H1 (cell line): ENCODE results near the gene NUTM2D. TPM values are rescaled to one million over a fixed set of nuclear protein-coding genes. Genes with fewer than 3 reads are reported as not detected.
"Not testable (repeated sequence)": the region's sequence is repeated elsewhere in the genome, so short reads cannot be mapped to it uniquely, and the experiment has no call there.

ENCODE experiments used
- CTCF ChIA-PET: fragments of 300-600 bp; sonication (Branson Sonifier 250); formaldehyde crosslinking; loops from one replicate; lab custom pipeline; 2021; ENCODE audit not compliant: partially characterized antibody; lab: Charles Lee
- POLR2A ChIA-PET: fragments of 300-600 bp; sonication (Branson Sonifier 250); formaldehyde crosslinking; loops from one replicate; lab custom pipeline; 2021; ENCODE audit warnings: inconsistent platforms; ENCODE audit not compliant: partially characterized antibody; lab: Charles Lee
- DNase-seq, 2 experiments: peaks; one replicate each; pipeline versions ENCODE4 v3.0.0 to v3.0.0-alpha.2; 2010 to 2022; ENCODE audit warnings: low spot score in 2 of 2, low read depth in 1 of 2, mixed read lengths in 1 of 2
- FAIRE-seq: peaks from 2 replicates; lab custom pipeline; 2011; peaks lifted over from hg19 to GRCh38; lab: Jason Lieb, UNC
- H2AFZ ChIP-seq: 2 replicates; pipeline ENCODE4 v1.8.1; 2012; ENCODE audit warnings: low read length, inconsistent platforms
- H2AK5ac ChIP-seq: 2 replicates; pipeline ENCODE4 v1.6.1; 2013; ENCODE audit warnings: low read depth, low read length
- H2BK120ac ChIP-seq: replicated peaks from 2 replicates; pipeline ENCODE3; 2013; ENCODE audit warnings: low read depth, low read length, inconsistent platforms
- H2BK12ac ChIP-seq: 2 replicates; pipeline ENCODE4 v1.6.1; 2013; ENCODE audit warnings: low read depth, low read length
- H2BK15ac ChIP-seq: 2 replicates; pipeline ENCODE4 v1.6.1; 2013; ENCODE audit warnings: low read length
- H2BK20ac ChIP-seq: 2 replicates; pipeline ENCODE4 v1.6.1; 2013; ENCODE audit warnings: low read length
- H2BK5ac ChIP-seq: 2 replicates; pipeline ENCODE4 v1.6.1; 2013; ENCODE audit warnings: low read depth, low read length
- H3K14ac ChIP-seq: 2 replicates; pipeline ENCODE4 v1.6.1; 2013; ENCODE audit warnings: inconsistent platforms; ENCODE audit not compliant: insufficient read length
- H3K18ac ChIP-seq: 2 replicates; pipeline ENCODE4 v1.6.1; 2013; ENCODE audit warnings: low read length; ENCODE audit errors: extremely low read depth
- H3K23ac ChIP-seq: 2 replicates; pipeline ENCODE4 v1.6.1; 2013; ENCODE audit warnings: inconsistent platforms; ENCODE audit not compliant: insufficient read length
- H3K23me2 ChIP-seq: 2 replicates; pipeline ENCODE4 v1.6.1; 2013; ENCODE audit warnings: low read depth, low read length
- H3K27ac ChIP-seq: 2 replicates; pipeline ENCODE4 v1.6.1; 2011; ENCODE audit warnings: low read depth, low read length, inconsistent platforms
- H3K27me3 ChIP-seq, 4 experiments: replicated peaks in 1 of 4; 1 replicate in 1 of 4; 2 replicates in 3 of 4; pipeline versions ENCODE4 v1.6.1 to v1.8.1; 2011 to 2013; ENCODE audit warnings: low read length in 3 of 4, mild to moderate bottlenecking in 3 of 4, inconsistent platforms in 2 of 4, mixed read lengths in 2 of 4, moderate library complexity in 1 of 4; ENCODE audit not compliant: control insufficient read depth in 3 of 4, insufficient read depth in 3 of 4; ENCODE audit errors: extremely low read depth in 1 of 4
- H3K36me3 ChIP-seq, 4 experiments: 2 replicates each; pipeline versions ENCODE4 v1.6.1 to v1.8.1; 2011 to 2013; ENCODE audit warnings: mild to moderate bottlenecking in 4 of 4, low read length in 3 of 4, moderate library complexity in 2 of 4, control low read depth in 1 of 4, inconsistent platforms in 1 of 4; ENCODE audit not compliant: insufficient read depth in 4 of 4, control insufficient read depth in 2 of 4
- H3K4ac ChIP-seq: replicated peaks from 2 replicates; pipeline ENCODE3; 2013; ENCODE audit warnings: low read length, low read depth, mixed read lengths, inconsistent platforms; ENCODE audit not compliant: insufficient read length
- H3K4me1 ChIP-seq, 4 experiments: replicated peaks in 1 of 4; 1 replicate in 1 of 4; 2 replicates in 3 of 4; pipeline versions ENCODE4 v1.6.1 to v1.8.1; 2011 to 2013; ENCODE audit warnings: low read length in 3 of 4, inconsistent platforms in 2 of 4, mixed read lengths in 1 of 4; ENCODE audit not compliant: insufficient read depth in 4 of 4, control insufficient read depth in 3 of 4
- H3K4me2 ChIP-seq, 2 experiments: 2 replicates each; pipeline versions ENCODE4 v1.6.1 to v1.8.1; 2011 to 2013; ENCODE audit warnings: low read depth in 2 of 2, low read length in 2 of 2, control low read depth in 1 of 2, inconsistent platforms in 1 of 2, mild to moderate bottlenecking in 1 of 2; ENCODE audit not compliant: insufficient read depth in 1 of 2
- H3K4me3 ChIP-seq, 4 experiments: fragments of 200-600, 300-600 bp in 1 of 4; sonication (generic), shearing (Covaris generic), sonication (Bioruptor Twin) in 1 of 4; 2 replicates each; pipeline versions ENCODE4 v1.5.1 to v1.8.1; 2011 to 2016; ENCODE audit warnings: low read length in 4 of 4, low read depth in 3 of 4, control low read depth in 2 of 4, inconsistent platforms in 2 of 4, mild to moderate bottlenecking in 2 of 4, mixed read lengths in 1 of 4, moderate library complexity in 1 of 4; ENCODE audit not compliant: insufficient read depth in 2 of 4; ENCODE audit errors: extremely low read depth in 1 of 4
- H3K56ac ChIP-seq: replicated peaks from 2 replicates; pipeline ENCODE3; 2013; ENCODE audit warnings: low read depth, mild to moderate bottlenecking, mixed read lengths, low read length, inconsistent platforms; ENCODE audit not compliant: insufficient read length
- H3K79me1 ChIP-seq: 2 replicates; pipeline ENCODE4 v1.6.1; 2013; ENCODE audit warnings: low read depth, low read length, control low read depth
- H3K79me2 ChIP-seq, 2 experiments: 2 replicates each; pipeline versions ENCODE4 v1.6.1 to v1.8.1; 2012 to 2013; ENCODE audit warnings: low read length in 2 of 2, mild to moderate bottlenecking in 2 of 2, inconsistent platforms in 1 of 2; ENCODE audit not compliant: insufficient read depth in 2 of 2, control insufficient read depth in 1 of 2
- H3K9ac ChIP-seq, 4 experiments: replicated peaks in 1 of 4; 1 replicate in 1 of 4; 2 replicates in 3 of 4; pipeline versions ENCODE4 v1.6.1 to v1.8.1; 2011 to 2013; ENCODE audit warnings: low read depth in 3 of 4, low read length in 3 of 4, control low read depth in 2 of 4, mild to moderate bottlenecking in 2 of 4, moderate library complexity in 2 of 4, inconsistent platforms in 1 of 4; ENCODE audit errors: extremely low read depth in 1 of 4
- H3K9me3 ChIP-seq, 2 experiments: 2 replicates each; pipeline versions ENCODE4 v1.6.1 to v1.8.1; 2012 to 2013; ENCODE audit warnings: mild to moderate bottlenecking in 2 of 2, moderate library complexity in 2 of 2, control low read depth in 1 of 2, inconsistent platforms in 1 of 2, low read depth in 1 of 2, low read length in 1 of 2, mixed read lengths in 1 of 2; ENCODE audit not compliant: insufficient read depth in 2 of 2
- H4K20me1 ChIP-seq, 2 experiments: replicated peaks in 1 of 2; 2 replicates each; pipeline versions ENCODE3 to v1.8.1; 2011 to 2013; ENCODE audit warnings: inconsistent platforms in 2 of 2, low read length in 2 of 2, mild to moderate bottlenecking in 1 of 2; ENCODE audit not compliant: insufficient read depth in 2 of 2, control insufficient read depth in 1 of 2
- H4K5ac ChIP-seq: 2 replicates; pipeline ENCODE4 v1.6.1; 2013; ENCODE audit warnings: low read length, low read depth, mixed read lengths, inconsistent platforms; ENCODE audit not compliant: insufficient read length
- H4K8ac ChIP-seq: 2 replicates; pipeline ENCODE4 v1.8.0; 2013; ENCODE audit warnings: mild to moderate bottlenecking, moderate library complexity, low read length, inconsistent platforms; ENCODE audit not compliant: insufficient read depth; ENCODE audit errors: extremely low read depth
- H4K91ac ChIP-seq: replicated peaks from 2 replicates; pipeline ENCODE3; 2013; ENCODE audit warnings: low read length, mixed read lengths, inconsistent platforms; ENCODE audit not compliant: insufficient read length
- WGBS, 2 experiments: shearing (Covaris generic) in 1 of 2; methylation state at CpG; one replicate each; pipeline versions ENCODE4 v1.1.6 to v1.1.7; 2013 to 2015; ENCODE audit warnings: low lambda C conversion rate in 2 of 2, mixed read lengths in 2 of 2, inconsistent platforms in 1 of 2, low coverage in 1 of 2, missing lambda C conversion rate in 1 of 2; ENCODE audit not compliant: insufficient replicate concordance in 2 of 2, insufficient coverage in 1 of 2, insufficient read length in 1 of 2; ENCODE audit errors: extremely low coverage in 1 of 2, missing lambda C conversion rate in 1 of 2; 5-methylcytosine and 5-hydroxymethylcytosine counted together
- polyA plus RNA-seq, 7 experiments: library from polyadenylated mRNA; depleted of rRNA in 3 of 7; stranded (reverse) in 5 of 7; unstranded in 2 of 7; fragments of >200 nt in 5 of 7; fragments of 200-250 nt in 2 of 7; gene quantifications; 1 replicate in 5 of 7; 2 replicates in 1 of 7; 4 replicates in 1 of 7; pipeline versions ENCODE4 v1.2.1 to v1.2.3, GENCODE V29; 2011 to 2013; ENCODE audit warnings: missing spikeins in 2 of 7, mixed read lengths in 2 of 7
- total RNA-seq: library from RNA; stranded (reverse); fragmentation: NEBNext Ultra II Directional; extraction: Animal tissue kit (Norgen Biotek cat#: 25700); gene quantifications from 2 replicates; pipeline ENCODE4 v1.2.1, GENCODE V29; 2021

NUTM2D gene
- total and polyA plus RNA-seq, 2 of the 8 experiments (the other 6 are each of a cell fraction or from before 2014, with no cell fraction given) = 0.76 to 2.2 TPM

- H2BK12ac ChIP-seq, H3K14ac ChIP-seq, H4K8ac ChIP-seq, H3K4me3 ChIP-seq, H3K27ac ChIP-seq, H4K20me1 ChIP-seq, DNase-seq, H3K4ac ChIP-seq, H3K23me2 ChIP-seq, H3K27me3 ChIP-seq, H4K91ac ChIP-seq, H2BK120ac ChIP-seq, H3K79me1 ChIP-seq, H2BK15ac ChIP-seq, FAIRE-seq, H3K23ac ChIP-seq, H3K36me3 ChIP-seq, H2BK5ac ChIP-seq, H3K4me2 ChIP-seq, H3K9me3 ChIP-seq, H3K9ac ChIP-seq, H3K18ac ChIP-seq, H2AK5ac ChIP-seq, CTCF ChIA-PET, H3K4me1 ChIP-seq, H3K79me2 ChIP-seq, H2AFZ ChIP-seq, H3K56ac ChIP-seq, H2BK20ac ChIP-seq, H4K5ac ChIP-seq, POLR2A ChIA-PET: not testable (repeated sequence)
- 91% methylated on average over 3 of the region's 3 CpGs; no CpG with 5 or more reads in 1 of the 2 experiments for WGBS, 2 experiments
Observed at GRCh38 chr10:87352825-87353224, 4.7 kb upstream of the NUTM2D start.

GRCh38 chr10:87355110-87355509, 2.4 kb upstream of the NUTM2D start:
- H3K9ac ChIP-seq, POLR2A ChIA-PET, H2BK5ac ChIP-seq, H2BK12ac ChIP-seq, H4K91ac ChIP-seq, H3K23ac ChIP-seq, DNase-seq, H3K14ac ChIP-seq, H3K27ac ChIP-seq, H2AK5ac ChIP-seq, H3K27me3 ChIP-seq, H3K4me3 ChIP-seq, H3K56ac ChIP-seq, H3K79me2 ChIP-seq, H3K79me1 ChIP-seq, H3K4me2 ChIP-seq, H3K36me3 ChIP-seq, H3K18ac ChIP-seq, H3K23me2 ChIP-seq, H4K8ac ChIP-seq, FAIRE-seq, H4K20me1 ChIP-seq, H2AFZ ChIP-seq, H2BK20ac ChIP-seq, H4K5ac ChIP-seq, H3K4ac ChIP-seq, H3K4me1 ChIP-seq, H2BK120ac ChIP-seq, H3K9me3 ChIP-seq, CTCF ChIA-PET, H2BK15ac ChIP-seq: not testable (repeated sequence)
- no CpG with 5 or more reads among the region's 31 CpGs for WGBS, 2 experiments
